HEK293 (cell line): Measurements from ENCODE around the gene WWTR1.

Source experiments
- HOXA7 ChIP-seq: sonication (generic); formaldehyde crosslinking; IDR thresholded peaks from 2 replicates; pipeline ENCODE4 v1.8.1; 2022; ENCODE audit warnings: missing genetic modification reagents, borderline replicate concordance
- KLF10 ChIP-seq: fragments of 450-650 bp; IDR thresholded peaks from 2 replicates; pipeline ENCODE4 v1.5.1; 2018; ENCODE audit warnings: missing biosample characterization, mild to moderate bottlenecking, missing genetic modification characterization
- ZNF202 ChIP-seq: fragments of 450-650 bp; formaldehyde crosslinking; IDR thresholded peaks from 2 replicates; pipeline ENCODE4 v1.5.1; 2016; ENCODE audit warnings: missing biosample characterization, missing genetic modification characterization, borderline replicate concordance
- TF ChIP-seq, protein P1 (sequence below): fragments of 450-650 bp; formaldehyde crosslinking; IDR thresholded peaks from 2 replicates; pipeline ENCODE4 v1.5.1; 2016; ENCODE audit warnings: missing biosample characterization, missing genetic modification characterization
- TF ChIP-seq, protein P2 (sequence below): fragments of 450-650 bp; formaldehyde crosslinking; conservative IDR thresholded peaks from 2 replicates; pipeline ENCODE4 v1.5.1; 2016; ENCODE audit warnings: low read depth, missing biosample characterization, missing genetic modification characterization
- TF ChIP-seq, protein P3 (sequence below): fragments of 450-650 bp; formaldehyde crosslinking; IDR thresholded peaks from 2 replicates; pipeline ENCODE4 v1.5.1; 2016; ENCODE audit warnings: missing biosample characterization, missing genetic modification characterization

DNA sequence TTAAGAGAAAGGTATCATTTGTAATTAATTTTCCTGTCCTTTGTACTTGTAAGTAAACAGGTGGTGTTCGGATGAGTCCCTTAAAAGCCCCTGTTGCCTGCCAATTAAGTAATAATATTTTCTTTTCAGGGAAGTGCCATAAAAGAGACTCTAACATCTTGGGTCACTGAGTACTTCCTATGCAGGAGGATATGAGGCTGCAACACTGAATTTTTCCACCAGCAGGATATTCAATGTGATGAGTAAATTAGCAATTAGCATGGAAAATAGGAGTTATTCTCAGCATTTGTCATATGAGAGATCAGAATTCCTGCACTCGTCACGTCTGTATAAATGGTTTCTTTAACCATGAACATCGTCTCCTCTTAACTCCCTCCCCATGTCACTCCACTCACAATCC is 45.4 kb downstream of the WWTR1 start:
- TF ChIP-seq, protein P1, sequence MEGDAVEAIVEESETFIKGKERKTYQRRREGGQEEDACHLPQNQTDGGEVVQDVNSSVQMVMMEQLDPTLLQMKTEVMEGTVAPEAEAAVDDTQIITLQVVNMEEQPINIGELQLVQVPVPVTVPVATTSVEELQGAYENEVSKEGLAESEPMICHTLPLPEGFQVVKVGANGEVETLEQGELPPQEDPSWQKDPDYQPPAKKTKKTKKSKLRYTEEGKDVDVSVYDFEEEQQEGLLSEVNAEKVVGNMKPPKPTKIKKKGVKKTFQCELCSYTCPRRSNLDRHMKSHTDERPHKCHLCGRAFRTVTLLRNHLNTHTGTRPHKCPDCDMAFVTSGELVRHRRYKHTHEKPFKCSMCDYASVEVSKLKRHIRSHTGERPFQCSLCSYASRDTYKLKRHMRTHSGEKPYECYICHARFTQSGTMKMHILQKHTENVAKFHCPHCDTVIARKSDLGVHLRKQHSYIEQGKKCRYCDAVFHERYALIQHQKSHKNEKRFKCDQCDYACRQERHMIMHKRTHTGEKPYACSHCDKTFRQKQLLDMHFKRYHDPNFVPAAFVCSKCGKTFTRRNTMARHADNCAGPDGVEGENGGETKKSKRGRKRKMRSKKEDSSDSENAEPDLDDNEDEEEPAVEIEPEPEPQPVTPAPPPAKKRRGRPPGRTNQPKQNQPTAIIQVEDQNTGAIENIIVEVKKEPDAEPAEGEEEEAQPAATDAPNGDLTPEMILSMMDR (tag by site-specific recombination) = no peak
- TF ChIP-seq KLF10 (tag by site-specific recombination) (no peak), ZNF202 (tag by site-specific recombination) (no peak), HOXA7 (no peak)
- TF ChIP-seq, protein P2, sequence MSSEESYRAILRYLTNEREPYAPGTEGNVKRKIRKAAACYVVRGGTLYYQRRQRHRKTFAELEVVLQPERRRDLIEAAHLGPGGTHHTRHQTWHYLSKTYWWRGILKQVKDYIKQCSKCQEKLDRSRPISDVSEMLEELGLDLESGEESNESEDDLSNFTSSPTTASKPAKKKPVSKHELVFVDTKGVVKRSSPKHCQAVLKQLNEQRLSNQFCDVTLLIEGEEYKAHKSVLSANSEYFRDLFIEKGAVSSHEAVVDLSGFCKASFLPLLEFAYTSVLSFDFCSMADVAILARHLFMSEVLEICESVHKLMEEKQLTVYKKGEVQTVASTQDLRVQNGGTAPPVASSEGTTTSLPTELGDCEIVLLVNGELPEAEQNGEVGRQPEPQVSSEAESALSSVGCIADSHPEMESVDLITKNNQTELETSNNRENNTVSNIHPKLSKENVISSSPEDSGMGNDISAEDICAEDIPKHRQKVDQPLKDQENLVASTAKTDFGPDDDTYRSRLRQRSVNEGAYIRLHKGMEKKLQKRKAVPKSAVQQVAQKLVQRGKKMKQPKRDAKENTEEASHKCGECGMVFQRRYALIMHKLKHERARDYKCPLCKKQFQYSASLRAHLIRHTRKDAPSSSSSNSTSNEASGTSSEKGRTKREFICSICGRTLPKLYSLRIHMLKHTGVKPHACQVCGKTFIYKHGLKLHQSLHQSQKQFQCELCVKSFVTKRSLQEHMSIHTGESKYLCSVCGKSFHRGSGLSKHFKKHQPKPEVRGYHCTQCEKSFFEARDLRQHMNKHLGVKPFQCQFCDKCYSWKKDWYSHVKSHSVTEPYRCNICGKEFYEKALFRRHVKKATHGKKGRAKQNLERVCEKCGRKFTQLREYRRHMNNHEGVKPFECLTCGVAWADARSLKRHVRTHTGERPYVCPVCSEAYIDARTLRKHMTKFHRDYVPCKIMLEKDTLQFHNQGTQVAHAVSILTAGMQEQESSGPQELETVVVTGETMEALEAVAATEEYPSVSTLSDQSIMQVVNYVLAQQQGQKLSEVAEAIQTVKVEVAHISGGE = no peak
- TF ChIP-seq, protein P3, sequence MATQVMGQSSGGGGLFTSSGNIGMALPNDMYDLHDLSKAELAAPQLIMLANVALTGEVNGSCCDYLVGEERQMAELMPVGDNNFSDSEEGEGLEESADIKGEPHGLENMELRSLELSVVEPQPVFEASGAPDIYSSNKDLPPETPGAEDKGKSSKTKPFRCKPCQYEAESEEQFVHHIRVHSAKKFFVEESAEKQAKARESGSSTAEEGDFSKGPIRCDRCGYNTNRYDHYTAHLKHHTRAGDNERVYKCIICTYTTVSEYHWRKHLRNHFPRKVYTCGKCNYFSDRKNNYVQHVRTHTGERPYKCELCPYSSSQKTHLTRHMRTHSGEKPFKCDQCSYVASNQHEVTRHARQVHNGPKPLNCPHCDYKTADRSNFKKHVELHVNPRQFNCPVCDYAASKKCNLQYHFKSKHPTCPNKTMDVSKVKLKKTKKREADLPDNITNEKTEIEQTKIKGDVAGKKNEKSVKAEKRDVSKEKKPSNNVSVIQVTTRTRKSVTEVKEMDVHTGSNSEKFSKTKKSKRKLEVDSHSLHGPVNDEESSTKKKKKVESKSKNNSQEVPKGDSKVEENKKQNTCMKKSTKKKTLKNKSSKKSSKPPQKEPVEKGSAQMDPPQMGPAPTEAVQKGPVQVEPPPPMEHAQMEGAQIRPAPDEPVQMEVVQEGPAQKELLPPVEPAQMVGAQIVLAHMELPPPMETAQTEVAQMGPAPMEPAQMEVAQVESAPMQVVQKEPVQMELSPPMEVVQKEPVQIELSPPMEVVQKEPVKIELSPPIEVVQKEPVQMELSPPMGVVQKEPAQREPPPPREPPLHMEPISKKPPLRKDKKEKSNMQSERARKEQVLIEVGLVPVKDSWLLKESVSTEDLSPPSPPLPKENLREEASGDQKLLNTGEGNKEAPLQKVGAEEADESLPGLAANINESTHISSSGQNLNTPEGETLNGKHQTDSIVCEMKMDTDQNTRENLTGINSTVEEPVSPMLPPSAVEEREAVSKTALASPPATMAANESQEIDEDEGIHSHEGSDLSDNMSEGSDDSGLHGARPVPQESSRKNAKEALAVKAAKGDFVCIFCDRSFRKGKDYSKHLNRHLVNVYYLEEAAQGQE (tag by site-specific recombination) = no peak
